ELR (cell line): ENCODE data around the gene NOL4L.

Source experiments
- DNase-seq: peaks from one replicate; pipeline ENCODE4 v3.0.0-alpha.2; 2015; ENCODE audit warnings: low read depth

The NOL4L gene

DNA sequence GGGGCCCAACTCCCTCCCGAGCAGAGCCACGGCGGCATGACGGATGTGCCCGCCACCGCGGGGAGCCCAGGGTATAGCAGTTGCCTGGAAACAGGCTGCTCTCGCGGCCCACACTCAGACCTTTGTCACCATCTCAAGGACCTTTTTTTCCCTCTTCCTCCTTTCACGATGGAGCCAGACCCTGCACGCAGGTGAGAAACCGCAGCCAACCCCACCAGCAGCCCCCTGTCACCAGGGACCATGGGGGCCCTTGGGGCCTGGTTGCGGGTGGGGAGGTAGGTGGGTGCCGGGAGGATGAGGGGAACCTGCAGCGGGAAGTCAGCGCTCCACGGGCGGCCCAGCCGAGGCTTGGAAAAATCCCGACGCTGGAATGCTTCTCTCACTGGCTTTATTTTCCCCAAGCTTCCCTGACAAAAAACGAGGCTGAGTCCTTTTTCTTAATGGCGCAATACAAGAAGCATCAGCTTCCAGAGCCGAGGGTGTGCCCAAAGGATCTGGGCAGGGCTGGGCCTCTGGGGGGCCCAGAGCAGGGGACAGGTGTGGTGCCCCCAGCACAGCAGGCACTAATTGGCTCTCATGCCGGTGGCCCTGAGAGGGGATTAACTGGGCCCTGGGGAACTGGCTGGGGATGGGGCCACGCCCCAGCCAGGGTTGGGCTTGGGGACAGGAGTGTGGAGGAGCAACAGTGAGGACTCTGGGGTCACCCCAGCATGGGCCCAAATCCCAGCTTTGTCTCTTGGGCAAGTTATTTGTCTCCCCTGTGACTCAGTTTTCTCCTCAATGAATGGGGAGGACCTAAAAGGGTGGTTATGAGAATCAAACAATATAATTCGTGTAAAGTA lies 23.9 kb downstream of the NOL4L start:
- DNase-seq: no peak

DNA sequence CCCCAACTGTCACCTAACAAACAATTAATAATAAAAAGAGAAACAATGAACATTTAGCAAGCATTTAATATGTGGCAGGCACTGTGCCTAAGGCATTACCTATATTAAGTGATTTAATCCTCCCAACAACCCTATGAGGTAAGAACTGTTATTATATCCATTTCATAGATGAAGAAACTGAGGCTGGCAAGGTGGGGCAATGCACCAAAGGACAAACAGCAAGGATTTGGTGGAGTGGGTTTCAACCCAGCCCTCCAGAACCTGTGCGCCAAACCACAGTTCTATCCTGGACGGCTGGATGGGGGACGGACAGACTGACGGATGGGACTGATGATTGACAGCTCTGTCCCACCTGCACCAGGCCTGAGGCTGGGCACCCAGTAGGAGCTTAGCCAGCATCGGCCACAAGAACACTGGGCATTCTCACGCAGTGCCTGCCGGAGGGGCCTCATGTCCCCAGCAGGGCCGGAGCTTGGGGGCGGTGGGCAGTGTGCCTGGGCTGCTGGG lies 24.6 kb downstream of the NOL4L start:
- no peak for DNase-seq

DNA sequence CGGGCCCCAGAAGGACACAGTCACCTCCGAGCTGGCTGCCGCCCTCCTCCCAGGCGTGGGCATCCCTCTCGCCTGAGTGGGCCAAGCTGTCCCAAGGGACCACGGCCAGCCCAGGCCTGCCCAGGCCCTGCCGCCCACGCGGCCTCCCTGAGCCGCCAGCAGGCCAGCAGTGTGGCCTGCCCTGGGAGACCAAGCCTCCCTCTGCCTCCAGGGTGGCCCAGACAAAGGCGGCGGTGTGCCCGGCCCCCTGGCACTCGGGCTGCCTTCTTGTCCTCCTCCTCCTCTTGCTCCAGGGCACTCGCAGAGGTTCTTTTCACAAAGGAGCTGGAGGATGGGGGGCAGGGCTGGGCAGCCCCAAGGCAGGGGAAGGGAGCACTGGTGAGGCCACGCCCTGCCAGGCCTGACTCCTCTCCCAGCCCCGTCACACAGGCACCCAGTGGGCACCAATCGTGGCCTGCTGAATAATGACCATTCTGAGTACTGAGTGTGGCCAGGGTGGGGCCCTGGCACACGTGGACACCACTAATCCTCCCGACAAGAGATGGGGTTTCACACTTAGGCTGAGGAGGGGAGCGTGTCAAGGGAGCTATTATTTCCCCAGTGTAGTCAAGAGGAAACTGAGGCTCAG lies 25.3 kb downstream of the NOL4L start:
- no peak for DNase-seq

GRCh38 chr20:32559205-32559752 lies 25.9 kb downstream of the NOL4L start:
- no peak for DNase-seq

- DNase-seq: no peak
Measured at GRCh38 chr20:32558526-32558925, 26.6 kb downstream of the NOL4L start.

DNA sequence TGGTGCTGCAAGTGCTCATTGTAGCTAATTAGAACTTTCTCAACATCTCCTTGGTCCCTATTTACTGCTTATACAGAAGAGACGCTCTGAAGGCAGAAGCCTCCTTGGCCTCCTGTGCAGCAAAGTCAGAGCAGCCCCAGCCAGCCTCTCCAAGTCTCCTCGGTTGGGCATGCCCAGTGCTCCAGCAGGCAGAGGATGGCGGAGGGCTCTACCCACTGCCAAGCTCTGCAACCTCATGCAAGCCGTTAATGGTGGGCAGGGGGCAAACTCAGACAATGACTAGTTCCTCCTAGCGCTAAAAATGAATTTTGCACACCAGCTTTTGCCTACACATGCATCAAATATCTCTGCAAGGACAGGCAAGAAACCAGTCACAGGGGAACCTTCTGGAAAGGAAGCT lies 27.8 kb downstream of the NOL4L start:
- DNase-seq: no peak

DNA sequence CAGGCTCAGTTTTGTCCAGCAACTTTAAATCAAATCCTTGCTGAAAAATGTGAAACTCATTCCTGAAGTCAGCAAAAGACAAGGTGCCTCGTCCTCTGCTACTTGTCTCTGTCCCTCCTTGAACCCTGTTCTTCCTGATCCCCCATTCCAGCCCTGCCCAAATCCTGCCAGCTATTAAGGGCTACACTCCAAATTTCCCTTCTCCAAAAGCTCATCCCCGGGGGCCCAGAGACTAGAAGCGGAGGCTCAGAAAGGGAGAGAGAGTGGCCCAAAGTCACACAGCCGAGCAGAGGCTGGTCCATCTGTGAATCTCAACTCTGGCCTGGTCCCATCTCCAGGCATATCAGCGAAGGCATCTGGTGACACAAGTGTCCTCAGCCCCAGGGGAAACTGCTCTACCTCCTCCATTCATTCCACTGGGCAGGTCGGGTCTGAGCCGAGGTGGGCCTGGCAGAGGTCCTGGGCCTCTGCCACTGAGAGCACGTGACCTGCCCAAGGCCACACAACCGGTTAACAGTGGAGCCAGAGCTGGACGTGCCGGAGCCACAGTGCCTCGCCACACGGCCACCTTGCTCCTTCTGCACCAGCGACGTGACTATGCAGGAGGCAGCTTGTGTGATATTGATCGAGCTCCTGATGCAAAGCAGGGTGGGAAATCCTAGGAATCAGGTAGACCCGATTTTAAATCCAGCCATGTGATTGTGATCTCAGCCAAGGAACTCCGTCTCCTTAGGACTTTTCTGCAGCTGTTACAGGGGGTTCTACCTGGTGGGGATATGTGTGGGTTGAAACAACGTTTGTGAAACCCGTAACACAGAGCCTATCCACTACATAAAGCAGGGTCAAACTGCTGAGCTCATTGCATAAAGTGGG lies 28.6 kb downstream of the NOL4L start:
- no peak for DNase-seq

GRCh38 chr20:32555584-32555983 lies 29.5 kb downstream of the NOL4L start:
- no peak for DNase-seq

GRCh38 chr20:32554965-32555289 lies 30.2 kb downstream of the NOL4L start:
- DNase-seq: no peak

GRCh38 chr20:32553618-32554017 lies 31.5 kb downstream of the NOL4L start:
- no peak for DNase-seq

- no peak for DNase-seq
Measured at GRCh38 chr20:32551693-32552092, 33.4 kb downstream of the NOL4L start.

DNA sequence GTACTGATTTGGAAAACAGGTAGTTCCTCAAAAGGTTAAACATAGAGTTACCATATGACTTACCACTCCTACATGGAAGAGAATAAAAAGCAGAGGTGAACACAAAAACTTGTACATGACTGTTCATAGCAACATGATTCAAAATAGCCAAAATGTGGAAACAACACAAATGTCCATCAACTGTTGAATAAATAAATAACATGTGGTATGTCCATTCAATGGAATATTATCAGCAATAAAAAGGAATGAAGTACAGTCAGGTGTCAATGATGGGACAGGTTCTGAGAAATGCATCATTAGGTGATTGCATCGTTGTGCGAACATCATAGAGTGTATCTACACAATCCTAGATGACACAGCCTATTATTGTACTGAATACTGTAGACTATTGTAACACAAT lies 35.3 kb downstream of the NOL4L start:
- DNase-seq: no peak

GRCh38 chr20:32547753-32548034 lies 37.4 kb downstream of the NOL4L start:
- no peak for DNase-seq

GRCh38 chr20:32546918-32547752 lies 38.0 kb downstream of the NOL4L start:
- no peak for DNase-seq

GRCh38 chr20:32544893-32545840 lies 40.0 kb downstream of the NOL4L start:
- peak; percentile 48 for DNase-seq

DNA sequence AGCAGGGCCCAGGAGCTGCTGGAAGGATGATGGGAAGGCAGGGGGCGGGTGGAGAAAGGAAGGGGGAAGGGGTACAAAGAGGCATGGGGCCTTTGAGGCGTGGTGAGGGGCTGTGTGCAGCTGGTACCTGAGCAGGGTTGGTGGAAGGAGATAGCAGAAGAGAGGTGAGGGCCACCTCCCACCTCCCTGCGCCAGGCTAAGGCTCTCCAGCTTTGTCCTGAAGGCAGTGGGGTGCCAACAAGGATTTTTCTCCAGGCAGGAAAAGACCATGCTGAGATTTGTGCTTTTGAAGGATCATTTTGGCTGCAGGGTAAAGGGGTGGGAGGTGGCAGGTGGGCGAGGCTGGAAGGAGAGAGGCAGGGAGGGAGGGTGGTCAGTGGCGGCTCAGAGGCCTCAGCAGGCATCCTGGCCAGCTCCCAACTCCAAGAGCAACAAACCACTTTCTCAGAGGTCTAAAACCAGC lies 40.8 kb downstream of the NOL4L start:
- DNase-seq: no peak

- no peak for DNase-seq
Measured at GRCh38 chr20:32543570-32544259, 41.4 kb downstream of the NOL4L start.

GRCh38 chr20:32542259-32542615 lies 42.9 kb downstream of the NOL4L start:
- DNase-seq: no peak

- DNase-seq: no peak
Measured at GRCh38 chr20:32541323-32542258, 43.5 kb downstream of the NOL4L start.
